HL-60 (cell line): ENCODE data around the gene FAM78A.

Experiments used
- DNase-seq, 2 experiments: peaks; one replicate each; pipeline ENCODE4 v3.0.0-alpha.2; 2010 to 2020; ENCODE audit warnings: low read depth in 1 of 2, low spot score in 1 of 2
- H3K27ac ChIP-seq: fragments of 250-450 bp; sonication (Bioruptor Pico); replicated peaks from 2 replicates; pipeline ENCODE4 v1.5.1; 2020; ENCODE audit warnings: mild to moderate bottlenecking, moderate library complexity
- H3K27me3 ChIP-seq: fragments of 250-450 bp; sonication (Bioruptor Pico); 2 replicates; pipeline ENCODE4 v1.5.1; 2021; ENCODE audit warnings: mild to moderate bottlenecking, moderate library complexity; ENCODE audit not compliant: insufficient read depth, poor library complexity, severe bottlenecking
- H3K4me3 ChIP-seq: replicated peaks from 2 replicates; pipeline ENCODE4 v1.5.1; 2011; ENCODE audit warnings: mild to moderate bottlenecking, control low read depth, low read length; ENCODE audit not compliant: insufficient read depth
- CTCF ChIP-seq: IDR thresholded peaks from one replicate; pipeline ENCODE4 v1.5.1; 2011; ENCODE audit warnings: low read length, control low read depth, inconsistent platforms; ENCODE audit not compliant: insufficient read depth
- GABPA ChIP-seq: IDR thresholded peaks from 2 replicates; pipeline ENCODE4 v1.6.1; 2012; ENCODE audit warnings: low read depth
- POLR2AphosphoS5 ChIP-seq: IDR thresholded peaks from 2 replicates; pipeline ENCODE4 v1.6.1; 2012; ENCODE audit warnings: low read depth
- REST ChIP-seq: IDR thresholded peaks from 2 replicates; pipeline ENCODE4 v1.6.1; 2012; ENCODE audit warnings: low read depth; ENCODE audit not compliant: insufficient replicate concordance
- SPI1 ChIP-seq: IDR thresholded peaks from 2 replicates; pipeline ENCODE4 v1.6.1; 2012; ENCODE audit warnings: low read depth, mild to moderate bottlenecking, borderline replicate concordance

Gene FAM78A

GRCh38 chr9:131290036-131290766 lies 13.9 kb upstream of the FAM78A start:
- Histone ChIP-seq H3K27ac (no peak overlapping the region), H3K27me3 (no peaks in the 10 kb centered on the region), H3K4me3 (no peak overlapping the region)
- no peak for TF ChIP-seq POLR2AphosphoS5
- TF ChIP-seq SPI1: no peak
- no peak for TF ChIP-seq GABPA
- no peak for TF ChIP-seq CTCF
- TF ChIP-seq REST: no peak
- no peak for DNase-seq

- no peaks in the 10 kb centered on the region for H3K27me3 ChIP-seq
- DNase-seq: no peak
- H3K27ac ChIP-seq: no peak within 1 kb of the TSS
- no peak for TF ChIP-seq REST
- no peak for TF ChIP-seq GABPA
- TF ChIP-seq SPI1: no peak
- TF ChIP-seq CTCF: no peak
- TF ChIP-seq POLR2AphosphoS5: no peak
- no peak within 1 kb of the TSS for H3K4me3 ChIP-seq
Measured at GRCh38 chr9:131289301-131290035, 13.2 kb upstream of the FAM78A start, which contains the start of gene PLPP7. PLPP7 (plus strand) TSS chr9:131289723; CDS start chr9:131289998, 275 bp downstream.

- DNase-seq: no peak
- H3K4me3 ChIP-seq: no peak overlapping the region
- TF ChIP-seq SPI1 (no peak), REST (no peak), POLR2AphosphoS5 (no peak), CTCF (no peak), GABPA (no peak)
- H3K27me3 ChIP-seq: peaks cover 2% of the 10 kb centered on the region
- no peak overlapping the region for H3K27ac ChIP-seq
Measured at GRCh38 chr9:131288217-131288616, 11.9 kb upstream of the FAM78A start.
